Brain microvascular endothelial cell (primary cell): Measurements from ENCODE around the gene SLC3A2.
A peak's percentile ranks its signal among the peaks of the same experiment; 100 is the strongest.

Source experiments
- DNase-seq: peaks from one replicate; pipeline ENCODE4 v3.0.0-alpha.2; 2020
- H3K27ac ChIP-seq: fragments of 250-450 bp; sonication (Bioruptor Pico); 2 replicates; pipeline ENCODE4 v1.5.1; 2020; ENCODE audit warnings: mild to moderate bottlenecking, moderate library complexity
- H3K27me3 ChIP-seq: fragments of 250-450 bp; sonication (Bioruptor Pico); replicated peaks from 2 replicates; pipeline ENCODE4 v1.5.1; 2020; ENCODE audit warnings: mild to moderate bottlenecking
- H3K36me3 ChIP-seq: fragments of 250-450 bp; sonication (Bioruptor Pico); replicated peaks from 2 replicates; pipeline ENCODE4 v1.5.1; 2020; ENCODE audit warnings: mild to moderate bottlenecking
- H3K4me3 ChIP-seq: 2 replicates; pipeline ENCODE4 v1.5.1; 2011; ENCODE audit warnings: low read depth, mild to moderate bottlenecking, control low read depth, low read length, moderate library complexity
- in situ Hi-C: cut with HindIII; loops from 2 replicates; pipeline ENCODE4 v1.10.0; 2017; ENCODE audit warnings: low sequenced_read_pairs, low pct_ligation_motif_present
- TF ChIP-seq, protein P1 (sequence below): IDR thresholded peaks from 2 replicates; pipeline ENCODE4 v1.5.1; 2011; ENCODE audit warnings: low read depth, mild to moderate bottlenecking, moderate library complexity, low read length, control low read depth, inconsistent platforms; ENCODE audit errors: missing control alignments

SLC3A2 gene

DNA sequence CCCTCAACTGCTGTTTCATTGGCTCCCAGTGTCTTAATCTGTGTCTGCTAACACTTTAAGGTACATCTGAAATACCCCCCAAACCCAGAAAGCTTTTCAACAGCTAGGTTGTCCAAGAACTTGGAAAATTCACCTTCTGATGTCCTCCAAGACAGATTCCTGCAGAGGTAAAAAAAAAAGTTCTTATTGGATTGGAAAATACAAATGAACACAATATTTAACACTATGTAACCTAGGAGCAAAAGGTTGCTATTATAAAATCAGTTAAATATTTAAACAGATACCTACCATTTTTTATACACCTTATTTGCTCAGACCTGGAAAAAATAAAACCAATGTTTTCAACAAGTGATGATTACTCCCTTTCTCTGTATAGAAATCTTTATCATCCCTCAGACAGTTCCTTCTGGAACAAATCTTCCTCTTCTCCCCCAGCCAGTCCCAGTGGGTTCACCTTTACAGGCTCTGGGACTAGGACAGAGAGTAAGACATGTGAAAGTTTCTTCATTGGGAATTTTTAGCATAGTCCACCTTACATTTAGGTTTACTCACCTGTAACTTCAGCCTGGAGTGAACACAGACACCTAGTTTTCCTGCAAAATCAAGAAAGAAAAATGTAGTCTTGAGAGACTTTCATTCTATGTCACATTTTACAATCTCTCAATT is 28.0 kb upstream of the SLC3A2 start:
- Histone ChIP-seq H3K27me3 (no peaks in the 10 kb centered on the region), H3K36me3 (peaks cover 38% of the 10 kb centered on the region), H3K27ac (no peak overlapping the region), H3K4me3 (no peak overlapping the region)
- in situ Hi-C loops: no loop called here
- TF ChIP-seq, protein P1, sequence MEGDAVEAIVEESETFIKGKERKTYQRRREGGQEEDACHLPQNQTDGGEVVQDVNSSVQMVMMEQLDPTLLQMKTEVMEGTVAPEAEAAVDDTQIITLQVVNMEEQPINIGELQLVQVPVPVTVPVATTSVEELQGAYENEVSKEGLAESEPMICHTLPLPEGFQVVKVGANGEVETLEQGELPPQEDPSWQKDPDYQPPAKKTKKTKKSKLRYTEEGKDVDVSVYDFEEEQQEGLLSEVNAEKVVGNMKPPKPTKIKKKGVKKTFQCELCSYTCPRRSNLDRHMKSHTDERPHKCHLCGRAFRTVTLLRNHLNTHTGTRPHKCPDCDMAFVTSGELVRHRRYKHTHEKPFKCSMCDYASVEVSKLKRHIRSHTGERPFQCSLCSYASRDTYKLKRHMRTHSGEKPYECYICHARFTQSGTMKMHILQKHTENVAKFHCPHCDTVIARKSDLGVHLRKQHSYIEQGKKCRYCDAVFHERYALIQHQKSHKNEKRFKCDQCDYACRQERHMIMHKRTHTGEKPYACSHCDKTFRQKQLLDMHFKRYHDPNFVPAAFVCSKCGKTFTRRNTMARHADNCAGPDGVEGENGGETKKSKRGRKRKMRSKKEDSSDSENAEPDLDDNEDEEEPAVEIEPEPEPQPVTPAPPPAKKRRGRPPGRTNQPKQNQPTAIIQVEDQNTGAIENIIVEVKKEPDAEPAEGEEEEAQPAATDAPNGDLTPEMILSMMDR: no peak
- DNase-seq: no peak

DNA sequence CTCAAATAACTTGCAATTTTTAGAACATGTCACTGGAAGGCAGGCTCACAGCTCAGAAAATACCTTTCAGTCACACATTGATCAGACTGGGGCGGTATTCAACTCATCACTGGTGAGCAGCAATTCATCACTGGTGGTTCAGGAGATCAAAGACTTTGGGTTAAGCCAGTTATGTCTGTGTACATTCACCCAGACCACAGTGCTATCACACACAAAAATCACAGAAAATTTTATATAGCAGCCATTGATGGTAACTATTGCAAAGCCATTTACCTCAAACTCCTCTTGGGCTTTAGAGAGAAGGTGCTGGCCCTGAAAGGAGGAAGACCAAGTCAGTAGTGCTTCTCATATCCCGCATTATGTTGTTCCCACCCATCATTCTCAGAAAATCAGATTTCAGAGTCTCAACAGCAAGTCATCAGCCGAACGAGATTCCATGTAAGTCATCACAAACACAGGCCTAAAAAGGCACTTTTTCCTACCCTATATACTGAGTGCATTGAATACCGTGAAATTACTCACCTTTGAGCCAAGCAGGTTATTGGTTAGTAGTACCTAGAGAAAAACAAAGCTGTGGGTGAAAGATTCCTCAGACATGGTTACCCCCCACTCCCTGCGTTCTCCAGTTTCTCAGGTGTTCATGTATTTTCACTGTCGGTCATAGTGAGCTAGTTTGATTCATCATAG is 27.3 kb upstream of the SLC3A2 start:
- Histone ChIP-seq H3K27me3 (no peaks in the 10 kb centered on the region), H3K36me3 (peaks cover 38% of the 10 kb centered on the region), H3K27ac (no peak overlapping the region), H3K4me3 (peak overlapping the region; percentile 99)
- TF ChIP-seq, protein P1: no peak
- no peak for DNase-seq
- in situ Hi-C loops: no loop called here

DNA sequence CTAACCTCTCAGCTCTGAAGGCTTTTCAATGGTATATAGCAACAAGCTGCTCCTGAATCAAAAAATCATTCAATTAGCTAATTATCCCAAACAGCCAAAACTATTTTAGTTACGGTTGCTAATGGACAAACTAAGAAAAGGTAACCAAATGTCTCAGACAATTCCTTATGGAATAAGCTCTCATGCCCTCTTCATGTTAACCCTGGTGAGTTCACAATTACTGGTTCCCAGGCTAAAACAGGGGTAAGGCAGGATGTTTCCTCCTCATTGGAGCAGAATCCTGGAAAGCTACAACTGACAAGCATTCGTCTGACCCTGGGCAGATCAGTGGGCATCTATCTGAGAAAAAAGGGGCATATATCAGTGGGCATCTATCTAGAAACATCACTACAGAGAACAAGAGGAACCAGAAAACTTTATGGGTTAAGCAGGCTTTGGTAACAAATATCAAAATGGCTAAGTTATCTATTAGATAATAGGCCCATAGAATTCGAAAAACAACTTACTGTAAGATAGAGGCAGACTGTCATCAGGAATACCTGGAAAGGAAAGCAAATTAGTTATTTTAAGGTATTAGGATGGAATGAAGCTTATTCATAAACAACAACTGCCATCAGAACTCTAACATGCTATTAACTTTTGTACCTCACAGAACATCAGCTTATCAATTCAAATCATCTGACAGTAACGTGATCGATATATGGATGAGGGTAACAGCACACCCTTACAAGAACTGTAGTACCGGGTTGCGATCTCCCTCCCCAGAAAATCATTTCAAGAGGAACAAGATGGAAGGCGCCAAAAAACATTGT is 26.5 kb upstream of the SLC3A2 start:
- in situ Hi-C loops: no loop called here
- Histone ChIP-seq H3K36me3 (peaks cover 38% of the 10 kb centered on the region), H3K27ac (no peak overlapping the region), H3K4me3 (peak overlapping the region; percentile 99), H3K27me3 (no peaks in the 10 kb centered on the region)
- TF ChIP-seq, protein P1: no peak
- DNase-seq: no peak

DNA sequence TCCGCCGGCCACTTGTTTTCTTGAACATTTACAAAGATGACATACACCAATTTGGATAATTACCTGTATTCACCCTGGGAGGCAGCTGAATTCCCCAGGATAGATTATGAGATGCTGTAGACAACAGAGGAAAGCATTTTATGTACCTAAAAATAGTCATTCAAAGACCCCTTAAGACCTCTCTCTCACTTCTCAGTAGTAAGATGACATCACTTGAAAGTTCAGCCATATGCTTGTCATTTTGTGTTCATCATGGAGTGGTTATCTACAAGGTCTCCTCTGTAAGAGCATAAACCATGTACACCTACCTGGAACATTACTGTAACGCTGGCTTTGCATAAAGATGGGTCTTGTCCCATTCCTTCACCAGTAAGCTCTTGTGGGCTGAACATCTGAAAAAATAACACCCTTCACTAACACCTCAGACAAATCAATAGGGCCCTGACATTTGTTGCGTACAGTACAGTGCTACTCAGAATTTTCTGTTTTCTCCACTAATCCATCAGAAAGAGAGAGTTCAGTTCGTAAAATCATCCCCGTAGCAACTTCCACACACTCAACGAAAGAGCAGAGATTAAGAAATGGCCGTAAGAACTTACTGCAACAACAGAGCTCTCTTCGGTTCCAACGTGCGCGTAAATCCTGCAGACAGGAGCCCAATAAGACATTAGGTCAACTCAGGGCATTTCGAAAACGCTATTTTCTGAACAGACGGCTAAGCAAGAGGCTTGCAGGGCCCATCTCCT is 25.7 kb upstream of the SLC3A2 start:
- TF ChIP-seq, protein P1: no peak
- Histone ChIP-seq H3K27ac (peak overlapping the region; percentile 64), H3K4me3 (peak overlapping the region; percentile 99), H3K36me3 (peaks cover 38% of the 10 kb centered on the region), H3K27me3 (no peaks in the 10 kb centered on the region)
- no peak for DNase-seq
- in situ Hi-C loops: no loop called here

DNA sequence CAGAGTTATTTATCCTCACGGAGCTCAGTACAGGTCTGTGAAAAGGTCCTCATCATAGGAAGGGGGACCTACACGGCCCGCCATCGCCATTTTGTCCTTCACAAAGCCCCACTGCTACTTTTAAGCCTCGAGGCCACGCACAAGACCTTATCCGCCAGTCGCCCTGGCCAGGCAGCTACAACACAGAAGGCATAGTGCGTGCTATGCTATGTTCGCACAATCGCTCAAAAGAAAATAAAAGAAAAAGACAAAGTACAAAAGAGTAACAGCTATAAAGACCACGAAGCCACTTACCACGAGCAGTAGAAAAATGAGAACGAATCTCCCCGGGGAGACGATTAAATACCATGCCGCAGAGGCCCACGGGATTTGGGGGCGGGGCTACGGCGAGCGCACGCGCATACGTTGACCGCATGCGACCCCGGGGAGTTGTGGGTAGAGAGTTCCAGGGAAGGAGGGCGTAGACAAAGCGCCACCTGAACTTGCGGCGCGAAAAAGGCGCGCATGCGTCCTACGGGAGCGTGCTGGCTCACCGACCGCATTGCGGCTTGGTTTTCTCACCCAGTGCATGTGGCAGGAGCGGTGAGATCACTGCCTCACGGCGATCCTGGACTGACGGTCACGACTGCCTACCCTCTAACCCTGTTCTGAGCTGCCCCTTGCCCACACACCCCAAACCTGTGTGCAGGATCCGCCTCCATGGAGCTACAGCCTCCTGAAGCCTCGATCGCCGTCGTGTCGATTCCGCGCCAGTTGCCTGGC is 24.9 kb upstream of the SLC3A2 start:
- TF ChIP-seq, protein P1: no peak
- in situ Hi-C loops: no loop called here
- peak; percentile 96 for DNase-seq
- H3K36me3 ChIP-seq: peaks cover 38% of the 10 kb centered on the region
- no peaks in the 10 kb centered on the region for H3K27me3 ChIP-seq
- peak overlapping the region; percentile 77 for H3K27ac ChIP-seq
- H3K4me3 ChIP-seq: peak overlapping the region; percentile 99
